ENCODE data around the gene EIF5A.

GRCh38 chr17:7284911-7285310 lies 22.5 kb upstream of the EIF5A start:
- TF ChIP-seq CTCF (conservative IDR thresholded peaks at IDR 0.05 in 1 of 2, IDR thresholded peaks at IDR 0.05 in 1 of 2; ENCODE audit: low read depth in 1 of 2, low read length in 2 of 2) (no peak), EZH2 (IDR thresholded peaks at IDR 0.05; ENCODE audit: low read length, missing control alignments) (no peak)

Data from fibroblast of lung (primary cell).